ENCODE results near the gene ATG7.
"Not testable (repeated sequence)": the region's sequence is repeated elsewhere in the genome, so short reads cannot be mapped to it uniquely, and the experiment has no call there.

DNA sequence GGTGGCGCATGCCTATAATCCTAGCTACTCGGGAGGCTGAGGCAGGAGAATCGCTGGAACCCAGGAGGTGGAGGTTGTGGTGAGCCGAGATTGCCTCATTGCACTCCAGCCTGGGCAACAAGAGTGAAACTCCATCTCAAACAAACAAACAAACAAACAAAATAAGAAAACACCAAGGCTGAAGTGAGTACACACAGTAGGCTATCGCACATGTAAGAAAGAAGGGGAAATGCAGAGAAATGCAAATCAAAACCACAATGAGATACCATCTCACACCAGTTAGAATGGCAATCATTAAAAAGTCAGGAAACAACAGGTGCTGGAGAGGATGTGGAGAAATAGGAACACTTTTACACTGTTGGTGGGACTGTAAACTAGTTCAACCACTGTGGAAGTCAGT is 322.8 kb downstream of the ATG7 start:
- TF ChIP-seq, protein P1, sequence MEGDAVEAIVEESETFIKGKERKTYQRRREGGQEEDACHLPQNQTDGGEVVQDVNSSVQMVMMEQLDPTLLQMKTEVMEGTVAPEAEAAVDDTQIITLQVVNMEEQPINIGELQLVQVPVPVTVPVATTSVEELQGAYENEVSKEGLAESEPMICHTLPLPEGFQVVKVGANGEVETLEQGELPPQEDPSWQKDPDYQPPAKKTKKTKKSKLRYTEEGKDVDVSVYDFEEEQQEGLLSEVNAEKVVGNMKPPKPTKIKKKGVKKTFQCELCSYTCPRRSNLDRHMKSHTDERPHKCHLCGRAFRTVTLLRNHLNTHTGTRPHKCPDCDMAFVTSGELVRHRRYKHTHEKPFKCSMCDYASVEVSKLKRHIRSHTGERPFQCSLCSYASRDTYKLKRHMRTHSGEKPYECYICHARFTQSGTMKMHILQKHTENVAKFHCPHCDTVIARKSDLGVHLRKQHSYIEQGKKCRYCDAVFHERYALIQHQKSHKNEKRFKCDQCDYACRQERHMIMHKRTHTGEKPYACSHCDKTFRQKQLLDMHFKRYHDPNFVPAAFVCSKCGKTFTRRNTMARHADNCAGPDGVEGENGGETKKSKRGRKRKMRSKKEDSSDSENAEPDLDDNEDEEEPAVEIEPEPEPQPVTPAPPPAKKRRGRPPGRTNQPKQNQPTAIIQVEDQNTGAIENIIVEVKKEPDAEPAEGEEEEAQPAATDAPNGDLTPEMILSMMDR (conservative IDR thresholded peaks at IDR 0.05) = not testable (repeated sequence)
- not testable (repeated sequence) for TF ChIP-seq EZH2 (IDR thresholded peaks at IDR 0.05; ENCODE audit: low read depth)

Measured in PC-9 (cell line).